Activated CD4-positive, alpha-beta T cell treated with anti-CD3 and anti-CD28 coated beads, Interleukin-2, amount 50 U/mL, for 24 hours (primary cell): Measurements from ENCODE around the gene SFPQ.
"Not testable (repeated sequence)": the region's sequence is repeated elsewhere in the genome, so short reads cannot be mapped to it uniquely, and the experiment has no call there.

Source experiments
- DNase-seq, 2 donors: peaks; one replicate each; pipeline ENCODE4 v3.0.0-alpha.2; 2020; ENCODE audit warnings: low read depth in 1 of 2, low spot score in 1 of 2

SFPQ gene

DNA sequence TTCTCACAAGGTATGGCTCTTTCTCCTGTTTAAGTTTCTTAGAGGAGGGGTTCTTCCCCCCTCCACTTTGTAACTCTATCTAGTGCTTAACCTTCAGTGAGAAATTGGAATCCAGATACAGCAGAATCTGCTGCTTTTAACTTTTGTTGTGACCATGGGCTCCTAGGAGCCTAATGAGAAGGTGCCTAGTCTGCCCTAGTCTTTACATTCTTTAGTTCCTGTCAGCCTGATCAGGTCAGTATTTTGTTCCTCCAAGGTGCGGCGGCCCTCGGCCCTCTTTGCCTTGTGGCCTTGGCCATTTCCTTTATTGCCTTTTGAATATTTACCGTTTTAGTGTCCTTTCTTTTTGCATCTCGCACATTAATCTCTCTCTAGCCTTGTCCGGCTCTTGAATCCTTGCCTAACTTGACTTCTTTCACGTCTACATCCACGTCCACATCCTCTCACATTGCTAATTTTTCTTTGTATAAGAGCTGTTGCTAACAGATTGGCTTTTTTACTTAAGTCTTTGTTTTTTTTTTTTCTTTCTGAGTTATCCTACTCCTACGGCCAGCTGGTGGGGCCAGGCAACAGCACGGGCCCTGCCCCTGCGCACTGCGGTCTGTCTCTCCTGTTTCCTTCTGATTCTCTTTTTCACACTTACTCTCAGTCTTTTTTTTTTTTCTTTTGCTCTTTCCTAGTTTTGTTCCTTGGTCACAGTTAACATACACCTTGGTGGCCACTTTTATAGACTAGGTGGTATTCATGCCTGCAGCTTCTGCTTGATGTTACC, 49.0 kb downstream of the SFPQ start:
- no peak for DNase-seq

DNA sequence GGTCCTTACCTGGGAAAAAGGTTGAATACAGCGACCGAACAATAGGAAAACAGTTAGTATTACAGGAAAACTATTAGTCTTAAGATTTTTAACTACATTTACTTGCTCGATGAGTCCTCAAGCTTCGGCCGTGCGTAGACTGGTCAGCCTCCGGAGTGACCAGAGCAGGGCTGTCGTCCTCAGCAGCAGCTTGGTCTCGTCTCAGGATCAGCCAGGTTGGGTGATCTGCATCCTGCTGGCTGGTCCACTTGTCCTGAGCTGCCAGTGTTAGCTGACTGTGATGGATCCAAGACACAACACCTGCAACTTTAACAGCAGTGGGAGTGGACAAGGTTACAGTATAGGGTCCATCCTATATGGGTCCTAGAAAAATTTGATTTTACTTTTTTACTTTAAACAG, 50.2 kb downstream of the SFPQ start:
- DNase-seq, result not testable (repeated sequence)

DNA sequence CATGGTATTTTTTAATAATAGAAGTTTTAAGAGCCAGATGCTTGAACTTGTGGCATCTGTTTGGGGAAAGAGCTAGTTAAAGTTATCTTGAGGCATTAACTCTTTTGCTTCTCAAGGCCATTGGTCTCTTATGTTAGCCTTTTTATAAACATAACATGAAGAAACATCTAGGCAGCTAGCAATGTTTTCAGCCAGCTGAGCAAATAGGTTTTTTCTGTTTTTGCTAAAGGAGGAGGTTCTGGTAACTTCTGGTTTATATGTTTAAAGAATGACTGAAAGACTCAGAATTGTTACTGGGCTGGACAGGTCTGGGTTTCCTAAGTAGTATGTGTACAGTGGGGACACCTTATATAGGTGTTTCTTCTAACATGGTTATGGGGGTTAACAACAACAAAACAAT, 50.7 kb downstream of the SFPQ start:
- DNase-seq, result not testable (repeated sequence)

DNA sequence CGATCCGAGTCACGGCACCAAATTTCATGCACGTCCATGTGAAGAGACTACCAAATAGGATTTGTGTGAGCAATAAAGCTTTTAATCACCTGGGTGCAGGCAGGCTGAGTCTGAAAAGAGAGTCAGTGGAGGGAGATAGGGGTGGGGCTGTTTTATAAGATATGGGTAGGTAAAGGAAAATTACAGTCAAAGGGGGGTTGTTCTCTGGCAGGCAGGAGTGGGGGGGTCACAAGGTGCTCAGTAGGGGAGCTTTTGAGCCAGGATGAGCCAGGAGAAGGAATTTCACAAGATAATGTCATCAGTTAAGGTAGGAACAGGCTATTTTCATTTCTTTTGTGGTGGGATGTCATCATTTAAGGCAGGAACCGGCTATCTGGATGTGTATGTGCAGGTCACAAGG, 55.4 kb downstream of the SFPQ start:
- not testable (repeated sequence) for DNase-seq

DNA sequence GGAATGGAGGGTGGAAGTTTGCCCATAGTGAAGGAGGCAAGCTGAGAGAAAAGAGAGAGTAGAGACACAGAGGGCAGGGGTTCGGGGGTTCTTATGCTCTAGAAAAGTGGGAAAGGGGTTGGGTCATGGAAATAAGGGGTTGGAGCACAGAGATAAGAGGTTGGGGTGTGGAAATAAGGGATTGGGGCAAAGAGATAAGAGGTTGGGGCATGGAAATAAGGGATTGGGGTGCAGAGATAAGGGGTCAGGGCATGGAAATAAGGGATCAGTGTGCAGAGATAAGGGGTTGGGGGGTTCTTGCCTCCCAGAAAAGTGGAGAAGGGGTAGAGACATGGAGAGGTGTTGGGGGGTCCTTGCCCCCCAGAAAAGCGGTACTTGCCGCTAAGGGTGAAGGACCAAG, 56.2 kb downstream of the SFPQ start:
- DNase-seq, result no peak
